Stomach (tissue), 4 donors: ENCODE results near the gene VWA8.

ENCODE experiments used
- CTCF ChIP-seq, 7 experiments: fragments of 450-650 bp in 4 of 7; fragments of 200-600 bp in 3 of 7; sonication (generic) in 3 of 7; IDR thresholded peaks; one replicate each; pipeline ENCODE4 v1.5.1; 2016 to 2019; ENCODE audit warnings: antibody characterized with exemption in 7 of 7, control low read depth in 2 of 7, mild to moderate bottlenecking in 1 of 7
- POLR2A ChIP-seq, 4 donors: fragments of 450-650 bp; IDR thresholded peaks; one replicate each; pipeline ENCODE4 v1.6.1; 2016; ENCODE audit warnings: antibody characterized with exemption in 4 of 4, control low read depth in 2 of 4, mild to moderate bottlenecking in 1 of 4, moderate library complexity in 1 of 4
- POLR2AphosphoS5 ChIP-seq, 3 donors: sonication (generic); formaldehyde crosslinking; IDR thresholded peaks; one replicate each; pipeline ENCODE4 v1.6.1; 2016; ENCODE audit warnings: antibody characterized with exemption in 3 of 3

- TF ChIP-seq POLR2AphosphoS5 (IDR thresholded peaks at IDR 0.05), result no peak
- no peak for TF ChIP-seq CTCF (IDR thresholded peaks at IDR 0.05)
- TF ChIP-seq POLR2A (IDR thresholded peaks at IDR 0.05), result no peak
Measured at GRCh38 chr13:41973247-41973741, 12.4 kb upstream of the VWA8 start.
